Liver (tissue), 9 donors: ENCODE measurements around the gene GSE1. TPM values are rescaled to one million over a fixed set of nuclear protein-coding genes. Genes with fewer than 3 reads are reported as not detected.

Source experiments
- DNase-seq: peaks from one replicate; pipeline ENCODE4 v3.0.0-alpha.2; 2017; ENCODE audit warnings: low spot score
- H3K27ac ChIP-seq, 2 donors: one replicate each; pipeline ENCODE4 v1.7.0; 2013; ENCODE audit warnings: inconsistent platforms in 2 of 2, low read length in 2 of 2, control low read depth in 1 of 2, low read depth in 1 of 2, mild to moderate bottlenecking in 1 of 2
- H3K27me3 ChIP-seq, 4 donors: one replicate each; pipeline versions ENCODE4 v1.6.1 to v1.7.0; 2013; ENCODE audit warnings: low read length in 3 of 4, inconsistent platforms in 1 of 4, mild to moderate bottlenecking in 1 of 4, moderate library complexity in 1 of 4; ENCODE audit not compliant: control insufficient read depth in 4 of 4, insufficient read depth in 4 of 4
- H3K36me3 ChIP-seq, 4 donors: one replicate each; pipeline versions ENCODE4 v1.6.1 to v1.7.0; 2013; ENCODE audit warnings: low read length in 3 of 4, mild to moderate bottlenecking in 3 of 4, low read depth in 1 of 4, moderate library complexity in 1 of 4; ENCODE audit not compliant: control insufficient read depth in 4 of 4, insufficient read depth in 3 of 4
- H3K4me1 ChIP-seq, 4 donors: one replicate each; pipeline versions ENCODE4 v1.6.1 to v1.7.0; 2013; ENCODE audit warnings: low read length in 3 of 4, mild to moderate bottlenecking in 3 of 4, moderate library complexity in 1 of 4; ENCODE audit not compliant: control insufficient read depth in 4 of 4, insufficient read depth in 4 of 4
- H3K4me3 ChIP-seq, 3 donors: one replicate each; pipeline versions ENCODE4 v1.6.1 to v1.7.0; 2013; ENCODE audit warnings: low read length in 3 of 3, control low read depth in 1 of 3, low read depth in 1 of 3, mild to moderate bottlenecking in 1 of 3
- H3K9ac ChIP-seq, 2 donors: one replicate each; pipeline ENCODE4 v1.7.0; 2013; ENCODE audit warnings: low read length in 2 of 2, mild to moderate bottlenecking in 2 of 2, moderate library complexity in 2 of 2, control low read depth in 1 of 2, low read depth in 1 of 2
- H3K9me3 ChIP-seq, 4 donors: one replicate each; pipeline versions ENCODE4 v1.6.1 to v1.7.0; 2013; ENCODE audit warnings: low read length in 3 of 4; ENCODE audit not compliant: control insufficient read depth in 4 of 4
- ATF3 ChIP-seq: IDR thresholded peaks from 2 replicates; pipeline ENCODE4 v1.6.1; 2016; ENCODE audit warnings: antibody characterized with exemption
- CTCF ChIP-seq: fragments of 150-350 bp; IDR thresholded peaks from 2 replicates; pipeline ENCODE4 v1.5.1; 2017; ENCODE audit warnings: improper control_type of control experiment, low read depth, low read length; ENCODE audit not compliant: missing input control
- EGR1 ChIP-seq, 2 donors: IDR thresholded peaks; 2 replicates each; pipeline ENCODE4 v1.6.1; 2016 to 2018; ENCODE audit warnings: antibody characterized with exemption in 2 of 2, low read depth in 2 of 2
- FOXA1 ChIP-seq: IDR thresholded peaks from 2 replicates; pipeline ENCODE4 v1.6.1; 2016; ENCODE audit warnings: antibody characterized with exemption
- FOXA2 ChIP-seq: IDR thresholded peaks from 2 replicates; pipeline ENCODE4 v1.6.1; 2016; ENCODE audit warnings: antibody characterized with exemption
- GABPA ChIP-seq, 2 donors: IDR thresholded peaks in 1 of 2; conservative IDR thresholded peaks in 1 of 2; 2 replicates each; pipeline ENCODE4 v1.6.1; 2016; ENCODE audit warnings: antibody characterized with exemption in 2 of 2, mild to moderate bottlenecking in 1 of 2, moderate library complexity in 1 of 2
- HNF4A ChIP-seq, 2 donors: conservative IDR thresholded peaks; 2 replicates each; pipeline ENCODE4 v1.6.1; 2016; ENCODE audit warnings: antibody characterized with exemption in 2 of 2, mild to moderate bottlenecking in 2 of 2
- JUND ChIP-seq, 2 donors: IDR thresholded peaks; 2 replicates each; pipeline ENCODE4 v1.6.1; 2016; ENCODE audit warnings: antibody characterized with exemption in 2 of 2
- MAX ChIP-seq: IDR thresholded peaks from 2 replicates; pipeline ENCODE4 v1.6.1; 2016; ENCODE audit warnings: antibody characterized with exemption
- NR2F2 ChIP-seq: IDR thresholded peaks from 2 replicates; pipeline ENCODE4 v1.6.1; 2016; ENCODE audit warnings: antibody characterized with exemption
- RXRA ChIP-seq, 2 donors: IDR thresholded peaks; 2 replicates each; pipeline ENCODE4 v1.6.1; 2017 to 2018; ENCODE audit warnings: antibody characterized with exemption in 2 of 2, mild to moderate bottlenecking in 1 of 2
- SP1 ChIP-seq: IDR thresholded peaks from 2 replicates; pipeline ENCODE4 v1.6.1; 2018; ENCODE audit warnings: antibody characterized with exemption, mild to moderate bottlenecking
- TAF1 ChIP-seq: conservative IDR thresholded peaks from 2 replicates; pipeline ENCODE4 v1.6.1; 2016; ENCODE audit warnings: antibody characterized with exemption, mild to moderate bottlenecking
- YY1 ChIP-seq: IDR thresholded peaks from 2 replicates; pipeline ENCODE4 v1.6.1; 2016; ENCODE audit warnings: antibody characterized with exemption, mild to moderate bottlenecking
- ZBTB33 ChIP-seq: IDR thresholded peaks from 2 replicates; pipeline ENCODE4 v1.6.1; 2016; ENCODE audit warnings: antibody characterized with exemption
- WGBS: extraction: QIAGEN DNeasy Blood & Tissue Kit; methylation state at CpG from one replicate; pipeline ENCODE4 v1.1.7; 2013; 5-methylcytosine and 5-hydroxymethylcytosine counted together
- polyA plus RNA-seq, 2 donors: library from polyadenylated mRNA; stranded (reverse) in 1 of 2; unstranded in 1 of 2; fragments of 200-250 nt in 1 of 2; fragments of >200 nt in 1 of 2; fragmentation: Nextera tagmentation in 1 of 2; extraction: Ambion mirVana in 1 of 2; gene quantifications; one replicate each; pipeline versions ENCODE4 v1.2.1 to v1.2.3, GENCODE V29; 2013 to 2015
- total RNA-seq, 2 donors: library from RNA; depleted of rRNA; stranded (reverse); fragments of >200 nt; gene quantifications; one replicate each; pipeline ENCODE4 v1.2.3, GENCODE V29; 2014
- donor health status: healthy.
- donor health status: healthy.
- donor health status: healthy.
- donor health status: healthy.
- donor health status: healthy.

GSE1 gene
- total and polyA plus RNA-seq, 4 donors, result 9.9 to 37.7 (median 25.2) TPM

- Histone ChIP-seq H3K9ac (no peak overlapping the region), H3K4me3 (no peak overlapping the region), H3K27ac (no peak overlapping the region), H3K27me3 (no peaks in the 10 kb centered on the region), H3K4me1 (no peaks in the 10 kb centered on the region), H3K9me3 (no peaks in the 10 kb centered on the region), H3K36me3 (peaks cover 35 to 91% (median 64%) of the 10 kb centered on the region in 4 donors)
- DNase-seq, result no peak
- 96% methylated on average over 38 of the region's 38 CpGs for WGBS
- no peak for TF ChIP-seq FOXA1
- no peak for TF ChIP-seq CTCF
- TF ChIP-seq EGR1 (IDR thresholded peaks at IDR 0.05; ENCODE audit: low read depth in 2 of 2), result no peak
- no peak for TF ChIP-seq HNF4A (conservative IDR thresholded peaks at IDR 0.05)
- no peak for TF ChIP-seq ATF3
- TF ChIP-seq YY1, result no peak
Observed at GRCh38 chr16:85662976-85663830, 50.1 kb downstream of the GSE1 start.

- Histone ChIP-seq H3K9me3 (no peaks in the 10 kb centered on the region), H3K4me3 (no peak overlapping the region), H3K27ac (no peak overlapping the region), H3K4me1 (no peaks in the 10 kb centered on the region), H3K27me3 (no peaks in the 10 kb centered on the region), H3K9ac (no peak overlapping the region), H3K36me3 (peaks cover 39 to 90% (median 64%) of the 10 kb centered on the region in 4 donors)
- TF ChIP-seq JUND (IDR thresholded peaks at IDR 0.05), result no peak
- DNase-seq, result no peak
- 80% methylated on average over 12 of the region's 12 CpGs for WGBS
Observed at GRCh38 chr16:85663891-85664321, 50.8 kb downstream of the GSE1 start.

GRCh38 chr16:85664580-85665372 lies 51.7 kb downstream of the GSE1 start:
- H3K9ac ChIP-seq, result no peak overlapping the region
- no peak for DNase-seq
- no peaks in the 10 kb centered on the region for H3K4me1 ChIP-seq
- no peak overlapping the region for H3K4me3 ChIP-seq
- H3K36me3 ChIP-seq, result peaks cover 39 to 93% (median 68%) of the 10 kb centered on the region in 4 donors
- H3K27ac ChIP-seq, result no peak overlapping the region
- no peaks in the 10 kb centered on the region for H3K9me3 ChIP-seq
- no peaks in the 10 kb centered on the region for H3K27me3 ChIP-seq
- WGBS, result 96% methylated on average over 27 of the region's 27 CpGs
- no peak for TF ChIP-seq JUND (IDR thresholded peaks at IDR 0.05)
- TF ChIP-seq ZBTB33, result no peak
- no peak for TF ChIP-seq MAX
- TF ChIP-seq SP1, result no peak
- no peak for TF ChIP-seq EGR1 (IDR thresholded peaks at IDR 0.05; ENCODE audit: low read depth in 2 of 2)
- TF ChIP-seq HNF4A (conservative IDR thresholded peaks at IDR 0.05), result no peak
- no peak for TF ChIP-seq RXRA (IDR thresholded peaks at IDR 0.05)
- no peak for TF ChIP-seq GABPA (IDR thresholded peaks at IDR 0.05 in 1 of 2, conservative IDR thresholded peaks at IDR 0.05 in 1 of 2)
- TF ChIP-seq NR2F2, result no peak
- TF ChIP-seq YY1, result no peak
- TF ChIP-seq ATF3, result no peak
- TF ChIP-seq FOXA2, result no peak
- no peak for TF ChIP-seq TAF1
- TF ChIP-seq CTCF, result no peak
